ACHN (cell line): ENCODE data around the gene TMEM53.
"Not testable (repeated sequence)": the region's sequence is repeated elsewhere in the genome, so short reads cannot be mapped to it uniquely, and the experiment has no call there.

ENCODE experiments used
- DNase-seq: peaks from one replicate; pipeline ENCODE4 v3.0.0-alpha.2; 2015
- in situ Hi-C: cut with HindIII; loops from 2 replicates; pipeline ENCODE4 v1.10.0; 2017; ENCODE audit warnings: low sequenced_read_pairs, low pct_ligation_motif_present, low pct_unique_long_range_greater_than_20kb

TMEM53 gene

DNA sequence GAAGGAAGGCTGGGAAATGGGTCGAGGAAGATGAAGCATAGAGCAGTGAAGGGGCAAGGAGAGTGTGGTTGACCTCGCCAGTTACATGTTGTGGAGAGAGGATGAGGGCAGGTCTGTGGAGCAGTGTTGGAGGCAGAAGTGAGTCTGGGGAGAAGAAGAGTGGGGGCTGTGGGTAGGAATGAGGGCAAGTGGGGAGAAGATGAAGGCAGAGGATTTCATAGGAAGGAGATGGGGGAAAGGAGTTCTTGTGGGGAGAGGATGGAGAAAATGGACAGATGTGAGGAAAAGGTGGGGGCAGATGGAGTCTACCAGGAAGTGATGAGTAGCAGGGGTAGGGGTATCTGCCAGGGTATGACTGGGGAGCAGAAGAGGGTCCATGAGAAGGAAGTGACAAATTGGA lies 3.8 kb upstream of the TMEM53 start:
- in situ Hi-C loops: no loop called here
- no peak for DNase-seq

DNA sequence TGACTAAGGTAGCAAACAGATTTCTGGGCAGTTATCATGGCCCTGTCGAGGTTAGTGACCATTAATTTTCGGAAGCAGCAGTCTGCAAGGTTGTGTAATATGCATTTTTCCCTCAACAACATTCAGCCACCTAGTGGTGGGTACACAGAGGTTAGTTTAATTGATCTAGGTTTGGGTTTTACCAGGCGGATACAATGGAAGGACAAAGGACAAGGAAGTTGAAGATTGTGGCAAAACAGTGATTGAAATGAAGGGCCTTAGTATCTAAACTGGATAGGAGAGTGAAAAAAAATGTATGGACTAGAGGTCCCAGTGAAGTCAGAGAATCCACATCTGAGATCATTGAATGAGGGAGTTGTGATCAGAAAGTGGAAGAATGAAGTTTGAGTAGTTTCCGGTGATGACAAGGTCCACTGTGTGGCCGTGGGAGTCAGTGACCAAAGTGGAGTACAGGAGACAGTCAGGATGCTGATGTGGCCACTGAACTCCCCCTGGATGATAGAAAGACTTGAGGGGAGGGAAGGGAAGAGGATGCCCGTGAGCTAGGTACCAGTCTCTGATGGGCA lies 3.0 kb upstream of the TMEM53 start:
- in situ Hi-C loops: no loop called here

GRCh38 chr1:44676484-44677200 lies 2.4 kb upstream of the TMEM53 start:
- no peak for DNase-seq
- in situ Hi-C loops: no loop called here

More for the DNA sequence above, 3.0 kb upstream of the TMEM53 start:
- DNase-seq: peak; percentile 40

GRCh38 chr1:44675186-44675585 lies 905 bp upstream of the TMEM53 start:
- DNase-seq: no peak
- in situ Hi-C loops: no loop called here

DNA sequence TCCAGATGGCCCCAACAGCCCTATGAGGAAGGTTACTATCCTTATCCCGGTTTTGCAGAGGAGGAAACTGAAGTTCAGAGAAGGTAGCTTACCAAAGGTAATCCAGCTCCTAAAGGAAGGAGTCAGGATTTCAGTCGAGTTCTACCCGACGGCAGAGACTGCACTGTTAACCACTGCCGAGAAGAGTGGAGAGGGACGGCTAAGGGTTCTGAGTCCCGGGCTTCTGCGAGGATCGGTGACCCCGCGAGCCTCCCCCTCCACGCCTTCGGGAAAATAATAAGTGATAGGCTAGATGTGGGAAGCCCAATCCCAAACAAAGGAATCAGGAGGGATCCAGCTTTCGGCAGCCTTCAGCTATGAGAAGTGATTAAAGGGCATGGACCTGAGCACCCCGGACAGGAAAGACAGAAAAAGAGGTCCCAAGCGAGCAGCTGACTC lies 587 bp downstream of the TMEM53 start:
- DNase-seq: no peak

DNA sequence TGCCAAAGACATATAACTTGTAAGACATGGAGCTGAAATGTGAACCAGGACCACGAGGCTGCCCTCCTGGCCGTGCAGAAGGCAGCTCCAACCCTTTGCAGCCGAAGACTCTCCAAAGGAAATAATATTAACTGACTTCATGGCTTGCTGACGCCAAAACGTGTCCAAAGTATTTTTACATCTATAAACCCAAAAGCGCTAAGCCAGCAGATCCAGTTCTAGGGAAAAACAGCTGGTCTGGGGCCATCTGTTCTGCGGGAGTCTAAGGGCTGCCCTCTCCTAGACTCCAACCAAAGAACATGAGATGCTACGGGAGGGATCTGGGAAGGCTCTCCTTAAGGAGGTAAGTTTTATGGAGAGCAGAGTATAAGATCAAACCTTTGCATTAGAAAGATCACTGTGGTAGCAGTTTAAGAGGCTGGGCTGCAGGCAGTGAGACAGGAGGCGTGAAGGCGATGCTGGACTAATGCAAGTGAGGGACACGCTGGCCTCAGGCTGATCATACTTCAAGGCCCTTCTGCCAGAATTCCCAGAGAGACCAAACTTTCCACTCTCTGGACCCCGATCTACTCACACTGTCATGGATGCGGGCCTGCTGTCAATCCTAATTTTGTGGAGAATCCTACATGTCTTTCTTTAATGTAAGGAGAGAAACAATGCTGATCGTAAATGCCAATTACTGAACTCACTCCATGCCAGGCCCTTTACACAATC lies 1.2 kb downstream of the TMEM53 start:
- no peak for DNase-seq

More for the DNA sequence above, 587 bp downstream of the TMEM53 start:
- in situ Hi-C loops: no loop called here

DNA sequence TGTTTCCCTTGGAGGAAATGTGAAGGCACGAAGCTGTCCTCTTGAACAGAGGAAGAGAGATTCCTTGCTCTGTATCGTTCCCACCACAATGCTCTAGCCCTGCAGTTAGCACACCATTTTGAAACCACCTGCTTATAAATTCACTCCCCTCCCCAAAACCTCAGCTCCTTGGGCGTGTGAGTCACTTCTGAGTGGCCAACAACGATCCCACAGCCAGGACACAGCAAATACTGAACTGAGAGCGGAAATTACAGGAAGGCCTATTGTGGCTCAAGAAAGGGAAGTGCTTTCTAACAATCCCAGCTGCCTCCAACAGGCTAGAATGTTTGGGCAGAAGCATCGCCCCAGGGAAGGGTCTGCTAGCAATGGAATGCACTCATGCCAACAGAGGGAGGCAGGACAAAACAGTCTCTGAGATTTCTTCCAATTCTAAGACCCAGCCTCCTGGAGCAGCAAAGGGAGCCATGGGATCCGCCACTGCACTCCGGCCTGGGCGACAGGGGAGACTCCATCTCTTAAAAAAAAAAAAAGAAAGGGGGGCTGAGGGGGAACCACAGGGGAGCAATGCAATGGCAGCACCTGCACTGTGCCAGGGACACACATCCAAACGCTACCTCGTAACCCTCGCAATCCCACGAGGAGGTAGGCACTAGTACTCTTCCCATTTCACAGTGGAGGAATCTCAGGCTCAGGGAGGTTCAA lies 1.9 kb downstream of the TMEM53 start:
- peak; percentile 59 for DNase-seq

More for the DNA sequence above, 1.2 kb downstream of the TMEM53 start:
- in situ Hi-C loops: no loop called here

GRCh38 chr1:44670751-44671640 lies 3.3 kb downstream of the TMEM53 start:
- in situ Hi-C loops: no loop called here

More for the DNA sequence above, 1.9 kb downstream of the TMEM53 start:
- in situ Hi-C loops: no loop called here

DNA sequence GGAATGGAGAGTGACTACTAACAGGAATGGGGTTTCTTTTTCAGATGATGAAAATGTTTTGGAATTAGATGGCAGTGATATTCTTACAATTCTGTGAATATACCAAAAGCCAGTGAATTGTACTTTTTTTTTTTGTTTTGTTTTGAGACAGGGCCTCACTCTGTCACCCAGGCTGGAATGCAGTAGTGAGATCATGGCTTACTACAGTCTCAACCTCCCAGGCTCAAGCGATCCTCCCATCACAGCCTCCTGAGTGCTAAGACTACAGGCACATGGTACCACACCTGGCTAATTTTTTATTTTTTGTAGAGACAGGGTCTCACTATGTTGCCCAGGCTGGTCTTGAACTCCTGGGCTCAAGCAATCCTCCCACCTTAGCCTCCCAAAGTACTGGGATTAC lies 7.6 kb downstream of the TMEM53 start:
- in situ Hi-C loops, DNase-seq: not testable (repeated sequence)

More at GRCh38 chr1:44670751-44671640, 3.3 kb downstream of the TMEM53 start:
- no peak for DNase-seq

GRCh38 chr1:44664730-44665370 lies 9.4 kb downstream of the TMEM53 start:
- DNase-seq: no peak
- in situ Hi-C loops: no loop called here

DNA sequence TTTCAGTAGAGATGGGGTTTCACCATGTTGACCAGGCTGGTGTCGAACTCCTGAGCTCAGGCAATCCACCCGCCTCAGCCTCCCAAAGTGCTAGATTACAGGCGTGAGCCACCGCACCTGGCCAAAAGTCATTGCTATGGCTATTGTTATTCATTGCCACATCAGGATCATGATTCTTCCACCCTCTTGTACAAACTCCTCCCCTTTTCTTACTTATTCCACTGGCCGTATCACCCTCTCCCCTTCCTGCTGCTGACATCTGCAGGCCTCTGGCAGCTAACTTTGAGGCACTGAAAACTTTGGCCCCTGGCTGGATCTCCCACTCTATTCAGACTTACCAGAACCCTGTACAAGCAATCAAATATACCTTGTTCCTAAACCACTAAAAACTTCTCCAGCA lies 10.9 kb downstream of the TMEM53 start:
- in situ Hi-C loops: no loop called here
- DNase-seq: no peak

DNA sequence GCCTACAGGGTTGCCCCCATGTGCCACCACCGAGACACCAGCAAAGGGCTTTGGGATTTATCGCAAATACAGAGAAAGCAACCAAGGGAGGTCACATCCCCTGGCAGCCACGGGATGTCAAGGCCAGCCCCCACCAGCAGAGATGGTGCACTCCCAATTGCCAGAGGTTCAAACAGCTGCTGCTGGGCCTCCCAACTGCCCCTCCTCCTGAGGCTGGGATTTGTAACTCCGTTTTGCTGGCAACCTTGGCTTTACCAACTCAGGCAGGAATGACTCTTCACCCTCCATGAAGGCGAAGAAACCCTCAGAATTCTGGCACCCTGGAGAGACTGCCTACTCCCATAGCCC lies 11.6 kb downstream of the TMEM53 start:
- no peak for DNase-seq
- in situ Hi-C loops: no loop called here

DNA sequence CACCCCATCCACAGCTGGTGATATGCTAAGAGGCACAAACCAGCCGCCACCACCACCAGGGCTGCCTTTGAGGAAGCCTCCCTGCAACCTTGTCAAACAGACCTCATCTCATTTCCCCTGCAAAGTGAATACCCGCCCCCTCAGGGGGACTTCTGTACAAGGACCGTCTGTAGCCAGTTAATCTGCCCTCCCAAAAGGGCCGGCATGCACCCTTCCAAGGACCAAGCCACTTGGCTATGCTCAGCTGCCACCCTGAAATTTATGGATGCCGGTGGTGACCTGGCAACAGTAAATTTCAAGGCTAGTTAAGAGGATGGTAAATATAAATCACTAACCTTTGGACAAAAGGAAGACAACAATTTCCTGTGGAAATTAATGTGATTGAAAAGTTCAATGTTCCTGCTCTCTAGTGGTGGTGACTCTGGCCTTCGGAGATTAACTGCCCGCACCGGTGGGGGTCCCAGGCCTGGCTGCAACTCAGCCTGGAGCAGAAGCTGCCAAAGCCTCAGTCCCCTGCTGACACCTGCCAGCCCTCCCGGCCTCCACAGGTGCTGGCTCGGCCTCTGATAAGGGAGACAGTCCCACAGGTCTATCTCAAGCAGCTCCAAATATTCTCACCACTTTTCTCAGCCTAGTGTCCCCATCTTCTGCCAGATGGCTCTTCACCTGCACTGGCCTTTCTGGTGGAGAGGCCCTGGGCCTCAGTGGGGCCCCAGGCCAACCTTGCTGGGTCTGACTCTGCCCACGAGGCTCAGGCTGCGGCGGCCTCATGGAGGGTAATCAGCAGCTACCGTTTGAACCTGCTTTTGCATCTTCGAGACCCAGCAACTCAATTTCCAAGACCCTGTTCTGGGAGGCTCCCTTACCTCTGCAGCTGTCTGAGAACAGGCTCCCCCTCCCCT lies 12.2 kb downstream of the TMEM53 start:
- in situ Hi-C loops: no loop called here
- DNase-seq: no peak

DNA sequence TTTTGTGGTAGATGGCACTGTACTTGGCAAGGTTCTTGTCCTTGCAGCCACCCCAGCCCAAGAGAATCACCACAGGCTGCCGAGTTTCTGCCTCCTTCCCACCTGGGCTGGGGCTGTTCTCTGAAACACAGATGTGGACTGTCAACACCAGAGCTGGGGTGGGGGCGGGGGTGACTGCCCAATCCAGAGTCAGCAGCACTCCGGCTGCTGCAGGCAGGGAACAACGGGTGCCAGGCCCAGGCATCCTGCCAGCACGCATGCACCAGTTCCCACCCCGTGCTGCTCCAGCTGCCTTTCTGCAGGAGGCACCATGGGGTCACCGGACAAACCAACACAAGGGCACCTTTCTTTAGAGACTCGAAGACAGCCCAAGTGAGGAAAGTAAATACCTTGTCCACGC lies 14.1 kb downstream of the TMEM53 start:
- no peak for DNase-seq
- in situ Hi-C loops: no loop called here

DNA sequence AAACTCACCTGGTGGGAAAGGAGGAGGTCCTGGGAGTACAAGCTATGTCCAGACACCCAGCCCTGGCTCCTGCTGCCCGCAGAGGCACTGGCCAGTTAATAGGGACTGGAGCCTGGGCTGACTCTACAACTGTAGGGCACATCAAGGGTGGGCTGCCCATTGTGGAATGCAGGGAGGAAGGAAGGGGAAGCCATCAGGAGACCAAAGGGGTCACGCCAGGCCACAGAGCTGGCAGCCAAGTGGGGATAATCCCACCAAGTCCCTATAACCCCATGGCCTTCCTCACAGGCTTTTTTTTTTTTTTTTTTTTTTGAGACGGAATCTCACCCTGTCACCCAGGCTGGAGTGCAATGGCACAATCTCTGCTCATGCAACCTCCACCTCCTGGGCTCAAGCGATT lies 14.7 kb downstream of the TMEM53 start:
- in situ Hi-C loops: no loop called here
- DNase-seq: no peak

DNA sequence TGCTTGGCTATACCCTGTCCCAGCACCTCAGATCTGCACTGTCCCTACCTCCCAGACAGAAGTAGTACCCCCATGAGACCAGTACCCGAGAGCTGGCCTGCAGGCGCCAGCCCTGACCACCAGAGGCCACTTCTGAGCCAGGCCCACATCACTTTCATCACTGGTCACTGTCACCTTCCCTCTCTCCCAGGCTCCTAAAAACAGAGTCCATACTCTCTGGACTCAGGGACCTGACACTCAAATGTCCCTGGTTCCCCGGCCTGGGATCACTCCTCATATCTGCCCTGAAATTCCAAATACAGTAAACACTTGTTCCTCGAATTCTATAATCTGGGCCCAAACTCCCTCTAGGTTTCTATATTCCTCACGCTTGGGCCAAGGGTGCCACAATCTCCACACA lies 18.7 kb downstream of the TMEM53 start:
- in situ Hi-C loops: no loop called here
- peak; percentile 19 for DNase-seq

DNA sequence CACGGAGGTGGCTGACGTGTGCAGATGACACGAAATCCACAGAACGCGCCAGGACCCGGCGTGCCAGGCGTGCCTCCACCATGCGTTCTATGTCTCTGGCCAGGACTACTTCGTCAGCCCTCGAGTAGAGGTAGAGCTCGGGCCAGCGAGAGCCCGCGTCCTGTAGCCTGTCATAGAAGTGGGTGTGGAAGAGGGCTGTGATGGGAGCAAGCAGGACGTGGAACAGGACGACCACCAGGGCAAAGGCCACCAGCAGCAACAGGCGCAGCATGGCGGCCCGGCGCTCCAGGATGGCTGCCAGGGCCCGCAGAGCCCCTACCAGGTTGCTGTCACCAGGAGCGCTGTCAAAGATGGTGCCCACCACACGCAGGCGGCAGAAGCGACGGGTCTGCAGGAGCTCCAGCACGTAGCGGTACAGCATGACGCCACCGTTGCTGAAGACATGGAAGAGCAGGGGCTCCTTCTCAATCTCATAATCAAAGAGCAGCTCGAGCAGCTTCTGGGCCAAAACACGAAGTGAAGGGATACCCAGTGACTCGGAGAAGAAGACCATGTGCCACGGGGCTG lies 19.6 kb downstream of the TMEM53 start:
- in situ Hi-C loops: no loop called here

More for the DNA sequence above, 19.6 kb downstream of the TMEM53 start:
- DNase-seq: no peak
